ENCODE results near the gene EREG. TPM values are rescaled to one million over a fixed set of nuclear protein-coding genes. Genes with fewer than 3 reads are reported as not detected.
"Not testable (repeated sequence)": the region's sequence is repeated elsewhere in the genome, so short reads cannot be mapped to it uniquely, and the experiment has no call there.

The EREG gene
- total and polyA plus RNA-seq, 2 of the 8 experiments (the other 6 are each of a cell fraction or from before 2014, with no cell fraction given) = not detected

- no peak for TF ChIP-seq CTCF (IDR thresholded peaks at IDR 0.05; ENCODE audit: control extremely low read depth in 1 of 3, insufficient read depth in 1 of 3, low read depth in 1 of 3, low read length in 3 of 3)
Measured at GRCh38 chr4:74339501-74339900, 25.4 kb upstream of the EREG start (continued).

GRCh38 chr4:74340421-74340820 is 24.5 kb upstream of the EREG start:
- H3K36me3 ChIP-seq (ENCODE audit: control insufficient read depth in 2 of 4, insufficient read depth in 4 of 4, low read length in 3 of 4); H3K4me1 ChIP-seq (replicated peaks in 1 of 4; ENCODE audit: control insufficient read depth in 3 of 4, insufficient read depth in 4 of 4, low read length in 3 of 4); H2BK120ac ChIP-seq (replicated peaks; ENCODE audit: low read depth, low read length); H4K20me1 ChIP-seq (replicated peaks in 1 of 2; ENCODE audit: control insufficient read depth in 1 of 2, insufficient read depth in 2 of 2, low read length in 2 of 2); H3K56ac ChIP-seq (replicated peaks; ENCODE audit: insufficient read length, low read depth, low read length); H2AFZ ChIP-seq (ENCODE audit: low read length); H3K23ac ChIP-seq (ENCODE audit: insufficient read length); H4K8ac ChIP-seq (ENCODE audit: extremely low read depth, insufficient read depth, low read length); H3K27me3 ChIP-seq (replicated peaks in 1 of 4; ENCODE audit: control insufficient read depth in 3 of 4, extremely low read depth in 1 of 4, insufficient read depth in 3 of 4, low read length in 3 of 4); H3K14ac ChIP-seq (ENCODE audit: insufficient read length); H3K79me1 ChIP-seq (ENCODE audit: low read depth, low read length); H3K79me2 ChIP-seq (ENCODE audit: control insufficient read depth in 1 of 2, insufficient read depth in 2 of 2, low read length in 2 of 2); H2BK20ac ChIP-seq (ENCODE audit: low read length); H2BK15ac ChIP-seq (ENCODE audit: low read length); H3K9ac ChIP-seq (replicated peaks in 1 of 4; ENCODE audit: extremely low read depth in 1 of 4, low read depth in 3 of 4, low read length in 3 of 4); H2BK12ac ChIP-seq (ENCODE audit: low read depth, low read length); H3K4ac ChIP-seq (replicated peaks; ENCODE audit: insufficient read length, low read depth, low read length); H4K5ac ChIP-seq (ENCODE audit: insufficient read length, low read depth, low read length); POLR2A ChIA-PET (ENCODE audit: partially characterized antibody); CTCF ChIA-PET (ENCODE audit: partially characterized antibody); FAIRE-seq; H2BK5ac ChIP-seq (ENCODE audit: low read depth, low read length); H3K4me2 ChIP-seq (ENCODE audit: insufficient read depth in 1 of 2, low read depth in 2 of 2, low read length in 2 of 2); H3K4me3 ChIP-seq (ENCODE audit: extremely low read depth in 1 of 4, insufficient read depth in 2 of 4, low read depth in 3 of 4, low read length in 4 of 4); H3K23me2 ChIP-seq (ENCODE audit: low read depth, low read length); H4K91ac ChIP-seq (replicated peaks; ENCODE audit: insufficient read length, low read length); H2AK5ac ChIP-seq (ENCODE audit: low read depth, low read length); H3K18ac ChIP-seq (ENCODE audit: extremely low read depth, low read length); H3K27ac ChIP-seq (ENCODE audit: low read depth, low read length); DNase-seq (ENCODE audit: low read depth in 1 of 2, low spot score in 2 of 2): not testable (repeated sequence)
- H3K9me3 ChIP-seq (ENCODE audit: insufficient read depth in 2 of 2, low read depth in 1 of 2, low read length in 1 of 2) = peaks cover 22 to 24% of the 10 kb centered on the region in 2 experiments
